COR-L47 (cell line): ENCODE results near the gene SLC39A3.

Source experiments
- DNase-seq: peaks from one replicate; lab custom pipeline; 2025; lab: John Stamatoyannopoulos, UW

The SLC39A3 gene

GRCh38 chr19:2703077-2703437 is 36.8 kb downstream of the SLC39A3 start:
- no peak for DNase-seq

DNA sequence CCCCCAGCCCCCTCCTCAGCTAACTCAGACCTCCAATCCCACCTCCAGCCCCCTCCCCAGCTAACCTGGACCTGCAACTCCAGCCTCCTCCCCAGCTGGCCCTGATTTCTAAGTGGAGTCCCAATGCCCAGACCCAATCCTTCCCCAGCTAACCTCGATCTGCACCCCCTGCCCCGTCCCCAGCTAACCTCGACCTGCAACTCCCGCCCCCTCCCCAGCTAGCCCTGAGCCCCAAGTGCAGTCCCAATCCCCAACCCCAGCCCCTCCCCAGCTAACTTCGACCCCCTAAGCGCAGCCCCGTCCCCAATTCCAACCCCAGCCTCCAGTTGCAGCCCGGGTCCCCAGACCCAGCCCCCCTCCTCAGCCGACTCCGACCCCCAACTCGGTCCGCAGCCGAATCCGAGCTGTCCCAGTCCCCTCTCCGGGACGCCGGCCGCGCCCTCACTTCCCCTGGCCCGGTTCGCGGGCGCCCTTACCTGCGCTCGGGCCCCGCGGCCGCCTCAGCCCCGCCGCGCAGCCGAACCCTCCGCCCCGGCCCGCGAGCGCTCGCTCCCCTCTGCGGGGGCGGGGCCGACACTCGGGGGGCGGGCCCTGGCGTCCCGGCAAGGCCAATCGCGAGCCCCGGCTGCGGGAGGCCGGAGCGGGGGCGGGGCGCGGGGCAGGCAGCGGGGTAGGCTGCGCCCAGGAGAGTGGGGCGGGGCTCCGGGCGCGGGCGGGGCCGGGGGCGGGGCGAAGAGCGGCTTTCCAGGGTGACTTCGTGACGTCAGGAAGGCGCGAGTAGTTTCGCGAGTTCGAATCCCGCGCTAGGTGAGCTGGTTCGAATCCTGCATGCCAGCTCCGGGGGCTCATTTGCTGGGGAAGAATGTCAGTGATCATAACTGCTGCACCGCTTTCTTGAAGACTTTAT is 37.4 kb downstream of the SLC39A3 start, which contains the start of gene GNG7:
Gene GNG7, minus strand, starts transcription at position 525 of the 907 bp plus-strand sequence. CDS start 182,006 bp downstream, outside the sequence.
- DNase-seq = no peak

GRCh38 chr19:2701361-2702169 is 38.3 kb downstream of the SLC39A3 start:
- no peak for DNase-seq

DNA sequence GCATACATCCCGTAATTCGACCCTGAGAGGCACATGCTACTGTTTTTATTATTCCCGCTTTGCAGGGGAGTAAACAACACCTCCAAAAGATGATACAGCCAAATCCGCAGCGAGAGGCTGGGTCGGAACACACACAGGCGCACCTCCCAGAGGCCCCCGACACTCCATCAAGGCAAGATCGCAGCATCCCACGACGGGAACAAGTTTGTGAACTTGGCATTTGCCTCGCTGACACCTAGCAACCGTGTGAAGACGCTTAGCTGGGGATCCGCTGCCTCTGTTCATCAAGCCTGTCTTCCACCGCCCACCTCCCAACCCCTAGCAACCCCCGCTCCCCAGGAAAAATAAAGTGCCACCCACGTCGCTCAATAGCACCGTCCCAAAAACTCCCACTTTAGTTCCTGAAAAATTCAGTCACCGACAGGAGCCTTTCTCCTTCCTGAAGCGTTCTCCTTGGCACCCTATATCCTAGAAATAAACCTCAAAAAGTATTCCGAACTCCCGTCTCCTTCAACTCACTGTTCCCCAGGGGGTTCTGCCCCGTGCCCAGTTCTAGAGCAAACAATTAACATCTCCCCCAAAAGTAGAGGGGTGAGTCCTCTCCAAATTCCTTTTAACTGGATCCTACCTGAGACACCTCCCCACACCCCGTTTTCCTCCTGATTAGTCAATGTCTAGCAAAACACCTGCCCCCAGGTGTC is 39.0 kb downstream of the SLC39A3 start:
- no peak for DNase-seq

DNA sequence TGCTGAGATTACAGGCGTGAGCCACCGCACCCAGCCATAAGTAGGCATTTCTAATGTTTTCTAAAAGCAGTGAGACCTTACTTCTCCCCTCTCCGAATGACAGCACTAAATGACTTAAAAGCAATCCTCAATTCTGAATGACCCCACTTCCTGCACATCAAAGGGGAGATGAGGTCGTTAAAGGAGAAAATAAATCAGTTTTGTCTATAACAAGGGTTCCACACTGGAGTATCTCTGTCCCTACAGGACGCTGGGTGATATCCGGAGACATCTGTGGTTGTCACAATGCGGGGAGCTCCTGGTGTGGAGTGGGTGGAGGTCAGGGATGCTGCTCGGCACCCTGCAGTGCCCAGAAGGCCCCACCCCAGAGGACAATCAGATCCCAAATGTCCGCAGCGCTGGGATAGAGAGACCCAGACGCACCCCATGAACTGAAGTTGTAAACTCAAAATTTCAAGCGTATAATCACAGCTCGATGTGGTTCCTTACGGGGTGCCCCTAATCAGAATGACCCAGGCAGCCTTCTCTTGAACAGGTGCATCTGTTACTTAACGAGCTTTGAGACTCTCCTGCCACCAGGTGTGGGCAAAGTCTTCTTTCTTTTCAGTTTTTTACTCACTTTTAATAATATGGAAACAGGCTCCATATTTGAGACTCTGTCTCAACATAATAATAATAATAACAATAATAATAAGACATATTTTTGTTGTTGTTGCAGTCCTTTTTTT is 40.2 kb downstream of the SLC39A3 start:
- DNase-seq = no peak

GRCh38 chr19:2694196-2694595 is 45.6 kb downstream of the SLC39A3 start:
- DNase-seq = no peak

- no peak for DNase-seq
Observed at GRCh38 chr19:2693492-2694160, 46.2 kb downstream of the SLC39A3 start.

DNA sequence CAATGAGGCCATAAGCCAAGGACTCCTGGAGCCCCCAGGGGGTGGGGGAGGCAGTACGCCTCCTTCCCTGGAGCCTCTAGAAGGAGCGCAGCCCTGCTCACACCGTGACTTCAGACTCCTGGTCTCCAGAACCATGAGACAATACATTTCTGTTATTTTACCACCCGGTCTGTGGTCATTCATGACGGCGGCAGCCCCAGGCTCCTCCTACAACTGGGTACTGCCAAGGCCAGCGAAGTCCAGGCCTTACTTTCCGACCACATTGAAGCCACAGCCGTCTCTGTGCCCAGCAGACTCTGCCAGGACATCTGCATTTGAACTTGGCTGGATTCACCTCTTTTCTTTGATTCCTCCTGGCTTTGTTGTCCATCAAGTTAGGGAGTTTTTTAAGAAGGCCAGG is 47.9 kb downstream of the SLC39A3 start:
- DNase-seq = no peak

DNA sequence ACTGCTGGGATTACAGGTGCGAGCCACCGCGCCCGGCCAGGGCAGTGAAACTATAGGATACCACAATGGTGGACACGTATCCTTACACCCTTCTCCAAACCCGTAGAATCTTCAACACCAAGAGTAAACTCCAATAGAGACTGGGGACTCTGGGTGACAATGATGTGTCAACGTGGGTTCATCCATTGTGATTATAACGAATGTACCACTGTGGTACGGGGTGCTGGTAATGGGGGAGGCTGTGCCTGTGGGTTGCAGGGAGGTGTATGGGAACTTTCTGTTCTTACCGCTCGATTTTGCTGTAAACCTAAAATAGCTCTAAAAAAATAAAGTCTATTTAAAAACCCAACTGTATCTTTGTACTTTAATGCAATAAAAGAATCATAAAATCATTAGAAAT is 49.0 kb downstream of the SLC39A3 start:
- DNase-seq = no peak

- DNase-seq = no peak
Observed at GRCh38 chr19:2686360-2686759, 53.5 kb downstream of the SLC39A3 start.

GRCh38 chr19:2685204-2685704 is 54.6 kb downstream of the SLC39A3 start:
- no peak for DNase-seq

DNA sequence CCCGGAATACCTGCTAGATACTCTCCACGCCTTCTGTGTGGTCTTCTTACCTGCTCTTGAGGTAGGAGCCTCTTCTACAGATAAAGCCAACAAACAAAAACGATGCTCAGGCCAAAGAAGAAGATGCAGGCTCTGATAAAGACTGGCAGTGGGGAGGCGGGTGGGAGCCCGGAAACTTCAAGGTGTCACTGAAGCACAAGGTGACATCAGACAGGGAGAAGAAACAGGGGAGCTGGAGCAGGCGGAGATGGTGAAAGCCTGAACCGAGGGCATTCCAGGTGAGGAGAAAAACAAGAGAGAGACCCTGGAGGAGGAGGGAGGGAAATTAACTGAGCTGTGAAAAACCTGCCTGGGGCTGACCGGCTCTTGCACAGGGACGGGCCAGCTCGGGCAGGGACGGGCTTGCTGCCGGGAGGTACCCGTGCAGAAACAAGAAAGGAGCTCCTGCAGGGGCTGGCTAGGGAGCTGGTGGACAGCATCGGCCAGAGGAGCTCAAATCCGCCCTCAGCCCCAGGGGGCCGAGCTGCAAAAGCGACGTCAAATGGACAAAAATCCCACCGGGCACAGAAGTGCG is 56.3 kb downstream of the SLC39A3 start:
- DNase-seq = no peak
